OCI-LY7 (cell line): ENCODE results near the gene OLA1. TPM values are rescaled to one million over a fixed set of nuclear protein-coding genes. Genes with fewer than 3 reads are reported as not detected.

Experiments used
- BruUV-seq: library from RNA; stranded (reverse); fragments of 400-500 nt; replicated peaks from 2 replicates; lab custom pipeline; 2021; lab: Mats Ljungman, UMichigan
- CTCF ChIA-PET: fragments of 300-600 bp; sonication (Branson Sonifier 250); formaldehyde crosslinking; loops from one replicate; lab custom pipeline; 2022; ENCODE audit warnings: antibody characterized with exemption; ENCODE audit not compliant: unreplicated experiment; lab: Charles Lee
- POLR2A ChIA-PET: fragments of 300-600 bp; sonication (Branson Sonifier 250); formaldehyde crosslinking; loops from one replicate; lab custom pipeline; 2022; ENCODE audit warnings: antibody characterized with exemption; lab: Charles Lee
- DNase-seq: peaks from one replicate; pipeline ENCODE4 v3.0.0-alpha.2; 2015; ENCODE audit warnings: low spot score
- H2AFZ ChIP-seq: fragments of 200-600 bp; sonication (generic), shearing (Covaris generic); 2 replicates; pipeline ENCODE4 v1.6.1; 2014; ENCODE audit warnings: mild to moderate bottlenecking, antibody characterized with exemption, low read length, moderate library complexity
- H3K27ac ChIP-seq: fragments of 200-600 bp; sonication (generic); 2 replicates; pipeline ENCODE4 v1.5.1; 2014; ENCODE audit warnings: mixed run types, low read depth, mild to moderate bottlenecking, moderate library complexity, low read length, inconsistent platforms; ENCODE audit not compliant: poor library complexity, severe bottlenecking
- H3K36me3 ChIP-seq: fragments of 200-600 bp; sonication (generic); 2 replicates; pipeline ENCODE4 v1.6.1; 2014; ENCODE audit warnings: mild to moderate bottlenecking, antibody characterized with exemption, low read length, moderate library complexity, mixed read lengths; ENCODE audit not compliant: insufficient read depth
- H3K4me1 ChIP-seq: fragments of 200-600 bp; sonication (generic); 2 replicates; pipeline ENCODE4 v1.5.1; 2014; ENCODE audit warnings: mild to moderate bottlenecking, low read length; ENCODE audit not compliant: insufficient read depth, poor library complexity, severe bottlenecking
- H3K4me2 ChIP-seq: fragments of 200-600 bp; sonication (generic); 2 replicates; pipeline ENCODE4 v1.6.1; 2014; ENCODE audit warnings: mild to moderate bottlenecking, low read length
- H3K4me3 ChIP-seq: fragments of 200-600 bp; sonication (generic); 2 replicates; pipeline ENCODE4 v1.5.1; 2014; ENCODE audit warnings: mild to moderate bottlenecking, low read depth, low read length; ENCODE audit not compliant: poor library complexity, severe bottlenecking
- H3K79me2 ChIP-seq: fragments of 200-600 bp; sonication (generic); 2 replicates; pipeline ENCODE4 v1.6.1; 2016; ENCODE audit warnings: low read depth, mild to moderate bottlenecking, low read length, moderate library complexity, mixed read lengths; ENCODE audit not compliant: insufficient read depth
- H3K9me2 ChIP-seq: fragments of 200-600 bp; sonication (generic); 2 replicates; pipeline ENCODE4 v1.6.1; 2016; ENCODE audit warnings: mild to moderate bottlenecking, low read length, mixed read lengths; ENCODE audit not compliant: insufficient read depth
- H3K9me3 ChIP-seq: fragments of 200-600 bp; sonication (generic); 2 replicates; pipeline ENCODE4 v1.6.1; 2014; ENCODE audit warnings: mild to moderate bottlenecking, mixed run types, low read length, mixed read lengths
- H4K20me1 ChIP-seq: fragments of 200-600 bp; sonication (generic); 2 replicates; pipeline ENCODE4 v1.6.1; 2014; ENCODE audit warnings: mild to moderate bottlenecking, antibody characterized with exemption, low read length, moderate library complexity, mixed read lengths; ENCODE audit not compliant: insufficient read depth
- EZH2phosphoT487 ChIP-seq: fragments of 200-600 bp; sonication (generic); IDR thresholded peaks from 2 replicates; pipeline ENCODE4 v1.6.1; 2018; ENCODE audit warnings: low read depth, borderline replicate concordance, mild to moderate bottlenecking, mixed run types, antibody characterized with exemption, low read length, moderate library complexity, mixed read lengths
- intact Hi-C: fragments of 100-400 bp; cut with micrococcal nuclease; formaldehyde crosslinking; loops from one replicate; pipeline ENCODE4 v1.10.0; 2022; ENCODE audit not compliant: unreplicated experiment
- total RNA-seq, 2 experiments: library from RNA; depleted of rRNA in 1 of 2; stranded (reverse); fragments of >200 nt in 1 of 2; shearing (Covaris generic) in 1 of 2; gene quantifications; 2 replicates each; pipeline ENCODE4 v1.2.3, GENCODE V29; 2014 to 2022
- TF ChIP-seq, protein P1 (sequence below): fragments of 200-600 bp; sonication (generic); conservative IDR thresholded peaks from 2 replicates; pipeline ENCODE4 v1.5.1; 2014; ENCODE audit warnings: mild to moderate bottlenecking, antibody characterized with exemption, low read length, moderate library complexity, mixed read lengths

OLA1 gene
- total RNA-seq, 2 experiments from 2014 or later = 66.0 to 116 TPM

- no peak overlapping the region for H3K4me2 ChIP-seq
- ChIA-PET CTCF (interaction anchor here (1.0 kb wide), 1 partner anchor 10 kb away, joined by 3 read pairs; no protein-coding TSS in a partner anchor), POLR2A (interaction anchor here (0.6 to 2.3 kb wide), 5 partner anchors 9 to 100 kb away, joined by 3 to 9 read pairs (median 4); no protein-coding TSS in a partner anchor)
- H2AFZ ChIP-seq = no peak overlapping the region
- H3K9me2 ChIP-seq = no peaks in the 10 kb centered on the region
- DNase-seq = no peak
- H4K20me1 ChIP-seq = no peaks in the 10 kb centered on the region
- no peak for TF ChIP-seq EZH2phosphoT487
- TF ChIP-seq, protein P1, sequence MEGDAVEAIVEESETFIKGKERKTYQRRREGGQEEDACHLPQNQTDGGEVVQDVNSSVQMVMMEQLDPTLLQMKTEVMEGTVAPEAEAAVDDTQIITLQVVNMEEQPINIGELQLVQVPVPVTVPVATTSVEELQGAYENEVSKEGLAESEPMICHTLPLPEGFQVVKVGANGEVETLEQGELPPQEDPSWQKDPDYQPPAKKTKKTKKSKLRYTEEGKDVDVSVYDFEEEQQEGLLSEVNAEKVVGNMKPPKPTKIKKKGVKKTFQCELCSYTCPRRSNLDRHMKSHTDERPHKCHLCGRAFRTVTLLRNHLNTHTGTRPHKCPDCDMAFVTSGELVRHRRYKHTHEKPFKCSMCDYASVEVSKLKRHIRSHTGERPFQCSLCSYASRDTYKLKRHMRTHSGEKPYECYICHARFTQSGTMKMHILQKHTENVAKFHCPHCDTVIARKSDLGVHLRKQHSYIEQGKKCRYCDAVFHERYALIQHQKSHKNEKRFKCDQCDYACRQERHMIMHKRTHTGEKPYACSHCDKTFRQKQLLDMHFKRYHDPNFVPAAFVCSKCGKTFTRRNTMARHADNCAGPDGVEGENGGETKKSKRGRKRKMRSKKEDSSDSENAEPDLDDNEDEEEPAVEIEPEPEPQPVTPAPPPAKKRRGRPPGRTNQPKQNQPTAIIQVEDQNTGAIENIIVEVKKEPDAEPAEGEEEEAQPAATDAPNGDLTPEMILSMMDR = no peak
- no peak overlapping the region for H3K4me3 ChIP-seq
- no peak overlapping the region for H3K27ac ChIP-seq
- H3K79me2 ChIP-seq = no peaks in the 10 kb centered on the region
- peaks cover 49% of the 10 kb centered on the region for H3K36me3 ChIP-seq
- no peaks in the 10 kb centered on the region for H3K9me3 ChIP-seq
- no peaks in the 10 kb centered on the region for H3K4me1 ChIP-seq
- no TSS peak for BruUV-seq
- intact Hi-C loops = no loop called here
These were observed 30.5 kb downstream of the OLA1 start for GRCh38 chr2:174217869-174218268.

- Histone ChIP-seq H2AFZ (no peak overlapping the region), H3K9me2 (no peaks in the 10 kb centered on the region), H3K27ac (no peak overlapping the region), H3K4me3 (no peak overlapping the region), H3K9me3 (no peaks in the 10 kb centered on the region), H3K36me3 (peaks cover 16% of the 10 kb centered on the region; the same call in 1 of the 2 replicates), H3K79me2 (no peaks in the 10 kb centered on the region), H4K20me1 (no peaks in the 10 kb centered on the region), H3K4me2 (no peak overlapping the region), H3K4me1 (no peaks in the 10 kb centered on the region)
- intact Hi-C loops = no loop called here
- DNase-seq = no peak
- ChIA-PET CTCF (no interaction called here), POLR2A (no interaction called here)
- no TSS peak for BruUV-seq
- TF ChIP-seq, protein P1 = no peak
- no peak for TF ChIP-seq EZH2phosphoT487
These were observed 36.4 kb downstream of the OLA1 start for GRCh38 chr2:174211954-174212353.

DNA sequence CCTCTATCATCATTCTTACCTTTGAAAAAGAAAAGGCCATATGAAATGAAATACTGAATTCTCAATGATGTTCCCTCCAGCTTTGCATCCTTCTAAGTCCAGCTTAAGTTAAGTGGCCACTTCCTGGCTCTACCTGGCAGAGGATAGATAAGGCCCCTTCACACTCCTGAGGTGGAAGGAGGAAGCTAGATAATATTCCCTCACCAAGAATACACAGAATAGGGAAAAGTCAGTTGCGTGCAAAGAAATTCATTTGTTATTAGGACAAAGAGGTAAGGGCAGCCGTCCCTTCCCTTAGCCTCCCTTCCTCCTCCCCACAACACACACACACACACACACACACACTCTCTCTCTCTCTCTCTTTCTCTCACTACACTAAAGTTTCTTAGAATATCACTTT, 37.5 kb downstream of the OLA1 start:
- Histone ChIP-seq H3K36me3 (peaks cover 15% of the 10 kb centered on the region; the same call in 1 of the 2 replicates), H3K9me3 (no peaks in the 10 kb centered on the region), H3K9me2 (no peaks in the 10 kb centered on the region), H3K4me2 (no peak overlapping the region), H3K4me3 (no peak overlapping the region), H3K27ac (no peak overlapping the region), H3K79me2 (no peaks in the 10 kb centered on the region), H4K20me1 (no peaks in the 10 kb centered on the region), H2AFZ (no peak overlapping the region), H3K4me1 (no peaks in the 10 kb centered on the region)
- POLR2A ChIA-PET = no interaction called here
- BruUV-seq = no TSS peak
- no peak for DNase-seq
- no peak for TF ChIP-seq EZH2phosphoT487
- TF ChIP-seq, protein P1 = no peak
- intact Hi-C loops = no loop called here
- CTCF ChIA-PET = no interaction called here
